ENCODE measurements around the gene GATA1. TPM values are rescaled to one million over a fixed set of nuclear protein-coding genes. Genes with fewer than 3 reads are reported as not detected.

GATA1 gene
- total RNA-seq = not detected in 2 replicates

DNA sequence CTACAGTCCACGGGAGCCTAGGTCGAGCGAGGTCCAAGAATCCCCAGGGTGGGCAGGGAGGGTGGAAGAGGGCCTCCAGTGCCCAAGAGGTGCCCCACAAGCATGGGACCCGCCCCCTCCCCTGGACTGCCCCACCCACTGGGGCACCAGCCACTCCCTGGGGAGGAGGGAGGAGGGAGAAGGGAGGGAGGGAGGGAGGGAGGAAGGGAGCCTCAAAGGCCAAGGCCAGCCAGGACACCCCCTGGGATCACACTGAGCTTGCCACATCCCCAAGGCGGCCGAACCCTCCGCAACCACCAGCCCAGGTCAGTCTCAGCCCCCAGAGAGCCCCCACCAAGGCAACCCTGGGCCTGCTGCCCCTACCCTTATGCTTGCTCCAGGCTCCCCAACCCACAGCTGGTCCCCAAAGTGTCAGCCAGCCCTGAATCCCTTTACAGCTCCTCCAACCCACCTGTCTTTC is at the start of gene GATA1:
GATA1 (plus strand) TSS at position 250 of the 460 bp plus-strand sequence. CDS start 4,520 bp downstream, outside the sequence.

DNA sequence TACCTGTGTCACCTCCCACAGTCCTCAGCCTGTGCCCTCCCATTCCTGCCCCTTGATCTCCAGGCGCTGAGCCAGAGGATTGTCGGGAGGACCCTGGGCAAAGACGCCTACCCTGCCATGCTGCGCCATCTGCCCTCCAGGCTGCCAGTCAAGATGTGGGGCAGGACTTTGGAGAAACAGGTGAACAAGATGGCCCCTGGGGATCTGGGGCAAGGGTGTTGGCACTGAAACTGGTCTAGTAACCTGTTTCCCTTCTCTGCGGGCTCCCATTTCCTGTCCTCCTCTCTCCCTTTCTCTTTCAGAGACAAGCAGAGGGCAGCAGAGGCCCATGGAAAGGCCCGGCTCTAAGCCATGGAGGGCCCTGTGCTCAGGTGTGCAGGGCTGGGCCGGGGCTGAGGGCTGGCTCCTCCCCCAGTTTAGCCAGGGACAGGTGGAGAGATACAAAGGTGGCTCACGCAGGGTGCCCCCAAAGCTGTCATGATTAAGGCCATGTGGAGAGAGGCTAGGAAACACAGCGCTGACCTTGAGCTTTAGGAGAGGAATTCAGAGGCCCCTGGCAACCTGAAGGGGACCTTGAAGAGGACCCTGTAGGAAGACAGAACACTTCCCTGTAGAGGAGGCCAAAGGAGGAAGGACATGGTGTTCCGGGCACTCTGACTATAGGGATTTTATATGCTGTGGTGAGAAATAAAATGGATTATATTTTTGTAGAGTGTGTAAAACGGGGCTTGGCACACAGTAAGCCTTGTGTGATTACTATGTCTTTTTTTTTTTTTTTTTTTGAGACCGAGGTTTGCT is 24.5 kb upstream of the GATA1 start, which contains the start of gene GLOD5:
GLOD5 (plus strand) TSS at position 74 of the 798 bp plus-strand sequence; CDS start at position 118, 44 bp downstream.

DNA sequence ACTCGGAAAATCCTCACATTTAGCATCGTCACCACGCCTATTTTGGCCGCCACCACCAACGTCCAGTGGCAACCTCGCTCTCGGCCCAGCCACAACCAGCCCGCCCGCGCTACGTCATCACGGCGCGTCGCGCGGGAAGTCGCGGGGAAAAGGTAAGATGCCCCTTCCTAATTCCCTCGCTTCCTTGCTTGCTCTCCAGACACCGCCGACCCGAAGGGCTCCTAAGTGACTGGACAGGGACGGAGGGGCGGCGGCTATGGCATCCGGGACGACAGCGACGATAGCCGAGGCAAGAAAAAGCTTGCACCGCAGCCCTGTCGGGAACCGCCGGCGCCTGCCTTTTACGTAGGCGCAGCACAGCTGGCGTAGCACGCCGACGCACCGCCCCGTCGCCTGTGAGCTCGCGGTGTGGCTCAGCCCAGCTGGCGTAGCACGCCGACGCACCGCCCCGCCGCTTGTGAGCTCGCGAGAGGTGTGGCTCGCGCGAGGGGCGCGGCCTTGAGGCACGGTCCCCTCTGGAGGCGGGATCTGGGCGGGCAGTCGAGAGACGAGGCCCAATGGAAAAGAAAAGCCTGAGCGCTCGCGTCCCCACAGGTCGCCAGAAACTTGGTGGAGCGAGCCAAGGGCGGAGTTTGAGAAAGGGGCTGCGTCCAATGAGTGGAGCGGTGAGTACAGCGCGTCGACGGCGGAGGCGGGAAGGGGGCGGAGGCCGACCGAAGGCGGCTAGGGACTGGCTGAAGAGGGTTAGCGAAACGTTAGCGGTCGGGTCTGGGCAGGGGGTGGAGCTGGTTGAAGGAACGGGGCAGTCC is 15.1 kb downstream of the GATA1 start, which contains the start of gene HDAC6:
HDAC6 (plus strand) TSS at position 788 of the 809 bp plus-strand sequence. CDS start 626 bp downstream, outside the sequence.

DNA sequence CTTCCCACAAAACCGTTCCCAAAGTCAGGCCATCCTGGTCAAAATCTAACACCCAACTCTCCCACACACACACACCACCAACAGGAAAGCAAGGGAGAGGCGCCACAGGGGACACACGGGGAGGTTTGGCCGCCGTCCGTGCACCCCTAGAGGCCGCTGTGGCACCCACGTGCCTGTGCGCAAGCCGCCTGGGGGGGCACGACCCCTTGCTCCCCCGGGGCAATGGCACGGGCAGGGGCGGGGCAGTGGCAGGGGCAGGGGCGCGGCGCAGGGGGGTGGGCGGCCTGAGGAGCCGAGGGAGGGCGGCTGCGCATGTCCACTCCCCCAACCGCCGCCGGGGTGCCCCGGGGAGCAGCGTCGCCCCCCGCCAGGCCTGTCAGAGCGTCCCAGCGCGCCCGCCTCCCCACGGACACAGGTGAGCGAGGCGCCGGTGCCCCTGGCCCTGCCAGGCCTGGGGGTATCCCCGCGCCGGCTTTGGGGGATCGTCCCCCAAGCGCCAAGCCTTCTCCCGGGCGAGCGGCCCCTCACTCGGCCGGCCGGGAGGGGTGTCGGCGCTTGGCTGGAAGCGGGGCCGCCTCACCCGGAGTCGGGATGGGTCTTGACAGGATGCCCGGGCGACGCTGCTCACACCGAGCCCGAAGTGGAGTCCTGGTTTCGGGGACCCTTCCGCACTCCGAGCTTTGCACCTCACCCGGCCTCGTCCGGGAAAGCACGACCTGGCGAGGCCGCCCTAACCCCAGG is 39.9 kb downstream of the GATA1 start, which contains the start of gene ERAS:
ERAS (plus strand) TSS at position 379 of the 741 bp plus-strand sequence. CDS start 2,611 bp downstream, outside the sequence.

DNA sequence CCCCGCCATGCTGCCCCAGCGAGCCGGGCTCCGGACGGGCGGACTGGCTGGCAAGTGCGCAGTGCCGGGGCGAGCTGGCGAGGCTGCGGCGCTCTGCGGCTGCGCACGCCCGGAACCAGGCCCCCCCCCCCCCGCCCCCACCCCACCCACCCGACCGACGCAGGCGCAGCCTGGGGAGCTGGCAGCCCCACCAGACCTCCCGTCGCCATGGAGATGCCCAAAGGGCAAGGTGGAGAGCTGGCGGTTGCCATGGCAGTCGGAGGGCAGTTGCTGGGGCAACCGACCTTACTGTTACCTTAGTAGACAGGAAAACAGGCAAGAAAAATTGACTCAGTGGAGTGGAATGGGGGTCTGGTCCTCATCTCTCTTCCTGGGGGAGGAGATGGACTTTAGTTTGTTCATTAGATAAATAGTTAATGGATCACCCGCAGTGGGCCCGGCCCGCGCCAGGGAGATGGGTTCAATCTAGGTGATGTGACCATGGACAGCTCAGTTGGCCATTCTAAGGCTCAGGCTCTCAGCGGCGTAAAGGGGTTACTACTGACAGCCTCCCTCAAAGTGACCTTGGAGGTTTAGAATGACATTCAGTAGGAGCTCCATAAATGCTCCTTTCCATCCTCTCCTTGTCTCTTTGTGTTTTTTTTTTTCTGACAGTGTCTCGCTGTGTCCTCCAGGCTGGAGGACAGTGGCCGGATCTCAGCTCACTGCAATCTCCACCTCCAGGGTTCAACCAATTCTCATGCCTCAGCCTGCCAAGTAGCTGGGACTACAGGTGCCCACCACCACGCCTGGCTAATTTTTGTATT is 49.3 kb downstream of the GATA1 start, which contains the start of gene PCSK1N:
PCSK1N (minus strand) TSS at position 87 of the 806 bp plus-strand sequence; CDS start at position 9, 78 bp downstream.

Small RNA genes lying within 50 kb of the gene (small RNA-seq; reads per million reads assigned to genes)
- gene RNU6-29P = not detected

Other genes with a start within 250 kb of the GATA1 start
- gene TBC1D25, start 246.9 kb upstream of the GATA1 start, total RNA-seq = 4.8 and 6.6 TPM in 2 replicates
- gene RBM3, start 212.1 kb upstream of the GATA1 start, total RNA-seq = 322 and 356 TPM in 2 replicates
- gene WDR13, start 189.1 kb upstream of the GATA1 start, total RNA-seq = 83.7 and 99.9 TPM in 2 replicates
- gene WAS, start 102.8 kb upstream of the GATA1 start, total RNA-seq = under 0.01 and 0.20 TPM in 2 replicates
- gene SUV39H1, start 89.9 kb upstream of the GATA1 start, total RNA-seq = 7.7 and 10.8 TPM in 2 replicates
- gene GLOD5, start 24.8 kb upstream of the GATA1 start, total RNA-seq = not detected in 2 replicates
- 24.3 and 30.5 TPM in 2 replicates for gene HDAC6, start 15.5 kb downstream of the GATA1 start, total RNA-seq
- 0.37 TPM in 1 of 2 replicates, not detected in the other for gene ERAS, start 39.9 kb downstream of the GATA1 start, total RNA-seq
- 0.20 and 0.37 TPM in 2 replicates for gene PCSK1N, start 49.0 kb downstream of the GATA1 start, total RNA-seq
- gene TIMM17B, start 111.2 kb downstream of the GATA1 start, total RNA-seq = 29.3 and 30.5 TPM in 2 replicates
- gene PQBP1, start 111.3 kb downstream of the GATA1 start, total RNA-seq = 30.9 and 45.6 TPM in 2 replicates
- gene SLC35A2, start 125.1 kb downstream of the GATA1 start, total RNA-seq = 11.4 and 12.7 TPM in 2 replicates
- gene PIM2, start 132.4 kb downstream of the GATA1 start, total RNA-seq = 2.2 and 4.1 TPM in 2 replicates
- 23.7 and 26.5 TPM in 2 replicates for gene OTUD5, start 171.0 kb downstream of the GATA1 start, total RNA-seq
- gene KCND1, start 185.3 kb downstream of the GATA1 start, total RNA-seq = 0.20 and 0.37 TPM in 2 replicates
- 8.5 and 10.0 TPM in 2 replicates for gene GRIPAP1, start 215.7 kb downstream of the GATA1 start, total RNA-seq